Uterus (tissue), 2 donors: ENCODE data around the gene GCC2.

Experiments
- CTCF ChIP-seq, 4 experiments: fragments of 200-600 bp in 2 of 4; fragments of 450-650 bp in 2 of 4; sonication (generic) in 2 of 4; IDR thresholded peaks; one replicate each; pipeline ENCODE4 v1.5.1; 2016 to 2019; ENCODE audit warnings: antibody characterized with exemption in 4 of 4, mild to moderate bottlenecking in 2 of 4, moderate library complexity in 1 of 4
- POLR2A ChIP-seq, 2 donors: fragments of 450-650 bp; IDR thresholded peaks; one replicate each; pipeline ENCODE4 v1.6.1; 2016; ENCODE audit warnings: antibody characterized with exemption in 2 of 2, mild to moderate bottlenecking in 1 of 2, moderate library complexity in 1 of 2

GRCh38 chr2:108454440-108454839, 5.4 kb downstream of the GCC2 start:
- TF ChIP-seq CTCF (IDR thresholded peaks at IDR 0.05), result no peak
- no peak for TF ChIP-seq POLR2A (IDR thresholded peaks at IDR 0.05)
